GM12878 (cell line): ENCODE measurements around the gene TGIF2. TPM values are rescaled to one million over a fixed set of nuclear protein-coding genes. Genes with fewer than 3 reads are reported as not detected.

ENCODE experiments used
- ATAC-seq: fragments of 200-7000 bp; cut with Tn5 transposase; 3 replicates; pipeline ENCODE4 v1.9.1; 2020; ENCODE audit warnings: mild to moderate bottlenecking, moderate library complexity
- BruUV-seq: library from RNA; stranded (reverse); fragments of 400-500 nt; replicated peaks from 2 replicates; lab custom pipeline; 2021; lab: Mats Ljungman, UMichigan
- CTCF ChIA-PET: fragments of 300-600 bp; sonication (Branson Sonifier 250); formaldehyde crosslinking; extraction: SDS; loops from one replicate; lab custom pipeline; 2021; ENCODE audit warnings: inconsistent platforms; lab: Yijun Ruan, JAX
- POLR2A ChIA-PET: fragments of 350-600 bp; formaldehyde crosslinking; extraction: SDS; loops from one replicate; lab custom pipeline; 2021; ENCODE audit warnings: inconsistent platforms; lab: Charles Lee
- RAD21 ChIA-PET: fragments of 300-600 bp; sonication (Branson Sonifier 250); formaldehyde crosslinking; loops from one replicate; lab custom pipeline; 2023; ENCODE audit warnings: antibody characterized with exemption; ENCODE audit not compliant: unreplicated experiment; lab: Charles Lee
- SMC1A ChIA-PET: fragments of 300-600 bp; sonication (Branson Sonifier 250); formaldehyde crosslinking; loops from one replicate; lab custom pipeline; 2023; ENCODE audit not compliant: unreplicated experiment, uncharacterized antibody; lab: Charles Lee
- DNase-seq: peaks from one replicate; pipeline ENCODE4 v3.0.0-alpha.2; 2011; ENCODE audit warnings: low read depth, low spot score
- FAIRE-seq: peaks from 3 replicates; lab custom pipeline; 2011; peaks lifted over from hg19 to GRCh38; lab: Jason Lieb, UNC
- H2AFZ ChIP-seq: 2 replicates; pipeline ENCODE4 v1.6.0; 2011; ENCODE audit warnings: low read depth, low read length, control low read depth; ENCODE audit not compliant: control insufficient read depth
- H3K27ac ChIP-seq: 2 replicates; pipeline ENCODE4 v1.5.1; 2011; ENCODE audit warnings: control low read depth; ENCODE audit not compliant: control insufficient read depth, insufficient read depth
- H3K27me3 ChIP-seq, 2 experiments: replicated peaks in 1 of 2; 2 replicates each; pipeline versions ENCODE4 v1.6.0 to v1.6.1; 2011; ENCODE audit warnings: low read length in 1 of 2; ENCODE audit not compliant: control insufficient read depth in 2 of 2, insufficient read depth in 2 of 2
- H3K36me3 ChIP-seq, 2 experiments: 2 replicates each; pipeline ENCODE4 v1.5.1; 2011; ENCODE audit warnings: low read length in 1 of 2; ENCODE audit not compliant: control insufficient read depth in 2 of 2, insufficient read depth in 2 of 2
- H3K4me1 ChIP-seq: 2 replicates; pipeline ENCODE4 v1.6.1; 2011; ENCODE audit warnings: mild to moderate bottlenecking, low read length, moderate library complexity, mixed read lengths; ENCODE audit not compliant: control insufficient read depth, insufficient read depth
- H3K4me2 ChIP-seq: 2 replicates; pipeline ENCODE4 v1.6.0; 2011; ENCODE audit warnings: control low read depth; ENCODE audit not compliant: control insufficient read depth, insufficient read depth
- H3K4me3 ChIP-seq: fragments of 200-600 bp; sonication (generic); 2 replicates; pipeline ENCODE4 v1.5.1; 2016
- H3K79me2 ChIP-seq: 2 replicates; pipeline ENCODE4 v1.6.0; 2011; ENCODE audit warnings: low read length; ENCODE audit not compliant: control insufficient read depth, insufficient read depth
- H3K9ac ChIP-seq: 2 replicates; pipeline ENCODE4 v1.8.0; 2011; ENCODE audit warnings: low read length, control low read depth, mixed read lengths; ENCODE audit not compliant: control insufficient read depth, insufficient read depth
- H3K9me3 ChIP-seq: replicated peaks from 3 replicates; pipeline ENCODE4 v1.5.1; 2011; ENCODE audit warnings: mild to moderate bottlenecking, low read length; ENCODE audit not compliant: control insufficient read depth, insufficient read depth
- H4K20me1 ChIP-seq: 2 replicates; pipeline ENCODE4 v1.6.0; 2011; ENCODE audit not compliant: control insufficient read depth, insufficient read depth
- BCL11A ChIP-seq: IDR thresholded peaks from 2 replicates; pipeline ENCODE4 v1.6.1; 2011; ENCODE audit warnings: low read depth, low read length
- GATAD2B ChIP-seq: fragments of 450-650 bp; conservative IDR thresholded peaks from 2 replicates; pipeline ENCODE4 v1.6.1; 2017; ENCODE audit warnings: low read depth, mild to moderate bottlenecking, moderate library complexity
- PBX3 ChIP-seq: IDR thresholded peaks from 2 replicates; pipeline ENCODE4 v1.6.1; 2011; ENCODE audit warnings: mild to moderate bottlenecking, low read depth, low read length, moderate library complexity; ENCODE audit not compliant: insufficient replicate concordance
- SUZ12 ChIP-seq: fragments of 200-600 bp; sonication (generic); IDR thresholded peaks from one replicate; pipeline ENCODE4 v1.6.1; 2018; ENCODE audit warnings: antibody characterized with exemption, mild to moderate bottlenecking; ENCODE audit not compliant: unreplicated experiment
- TARDBP ChIP-seq: IDR thresholded peaks from 2 replicates; pipeline ENCODE4 v1.6.1; 2016; ENCODE audit warnings: borderline replicate concordance
- ZBTB11 ChIP-seq: fragments of 450-650 bp; formaldehyde crosslinking; IDR thresholded peaks from 2 replicates; pipeline ENCODE4 v1.5.0; 2022; ENCODE audit warnings: mild to moderate bottlenecking, missing genetic modification characterization
- WGBS: methylation state at CpG from one replicate; pipeline ENCODE4 v1.1.6; 2016; ENCODE audit warnings: low lambda C conversion rate; ENCODE audit not compliant: insufficient replicate concordance, insufficient coverage; ENCODE audit errors: missing lambda C conversion rate; 5-methylcytosine and 5-hydroxymethylcytosine counted together
- in situ Hi-C: fragments of 300-500 bp; cut with MboI; formaldehyde crosslinking; loops from 9 replicates; pipeline ENCODE4 v1.14.3; 2018; ENCODE audit warnings: mixed read lengths
- intact Hi-C: fragments of 100-400 bp; cut with micrococcal nuclease; formaldehyde crosslinking; loops from one replicate; pipeline ENCODE4 v1.14.2; 2022; ENCODE audit not compliant: unreplicated experiment
- polyA plus RNA-seq, 11 experiments: library from polyadenylated mRNA; depleted of rRNA in 4 of 11; unstranded in 6 of 11; stranded (reverse) in 5 of 11; fragments of >200 nt; fragmentation: Nextera tagmentation in 4 of 11; fragmentation: Illumina TruSeq in 1 of 11; extraction: Ambion mirVana in 4 of 11; extraction: Trizol in 1 of 11; gene quantifications; 1 replicate in 1 of 11; 2 replicates in 10 of 11; pipeline versions ENCODE4 v1.2.1 to v1.2.3, GENCODE V29; 2011 to 2016; ENCODE audit warnings: inconsistent platforms in 2 of 11, missing spikeins in 2 of 11, low read depth in 1 of 11
- total RNA-seq, 4 experiments: library from RNA; depleted of rRNA in 3 of 4; stranded (reverse); fragments of >200 nt in 3 of 4; fragmentation: Illumina TruSeq in 1 of 4; extraction: Trizol in 1 of 4; gene quantifications; 2 replicates each; pipeline versions ENCODE4 v1.2.1 to v1.2.3, GENCODE V29; 2013 to 2021

The TGIF2 gene
- total and polyA plus RNA-seq, 10 of the 15 experiments (the other 5 are each of a cell fraction or from before 2014, with no cell fraction given): 13.1 to 47.1 (median 36.6) TPM

GRCh38 chr20:36542516-36543183, 30.7 kb upstream of the TGIF2 start:
- ChIA-PET CTCF (interaction anchor here (0.7 to 1.1 kb wide), 2 partner anchors 39 to 62 kb away, joined by 3 to 5 read pairs; no protein-coding TSS in a partner anchor), POLR2A (interaction anchor here (0.5 kb wide), 1 partner anchor 1232 kb away, joined by 4 read pairs; no protein-coding TSS in a partner anchor), RAD21 (interaction anchor here (1.1 kb wide), 1 partner anchor 321 kb away, joined by 3 read pairs; no protein-coding TSS in a partner anchor), SMC1A (no interaction called here)
- no peak overlapping the region for H3K9ac ChIP-seq
- no peaks in the 10 kb centered on the region for H4K20me1 ChIP-seq
- no peaks in the 10 kb centered on the region; the same call in 1 of the 2 replicates for H3K4me1 ChIP-seq
- no peaks in the 10 kb centered on the region for H3K36me3 ChIP-seq
- no peak for TF ChIP-seq PBX3
- no peak for TF ChIP-seq SUZ12
- no peak for TF ChIP-seq GATAD2B
- no peak for TF ChIP-seq ZBTB11 (CRISPR knock-in tag)
- no peak for TF ChIP-seq BCL11A
- TF ChIP-seq TARDBP: no peak
- H3K4me3 ChIP-seq: no peak overlapping the region
- no peak for ATAC-seq
- no peak for DNase-seq
- no peaks in the 10 kb centered on the region for H3K9me3 ChIP-seq
- no TSS peak for BruUV-seq
- FAIRE-seq: no peak
- H3K27me3 ChIP-seq: no peaks in the 10 kb centered on the region
- no peak overlapping the region for H3K4me2 ChIP-seq
- intact Hi-C loops (no loop called here), in situ Hi-C loops (no loop called here)
- no peaks in the 10 kb centered on the region; the same call in 1 of the 2 replicates for H3K79me2 ChIP-seq
- H2AFZ ChIP-seq: no peak overlapping the region
- H3K27ac ChIP-seq: no peak overlapping the region
- 65% methylated on average over 10 of the region's 10 CpGs for WGBS
